Mesendoderm (in vitro differentiated cells): ENCODE measurements around the gene NFATC3.

Source experiments
- DNase-seq: peaks from one replicate; pipeline ENCODE4 v3.0.0; 2013
- H2AK5ac ChIP-seq: 2 replicates; pipeline ENCODE4 v1.6.1; 2013; ENCODE audit warnings: low read length, inconsistent platforms
- H2BK120ac ChIP-seq: 2 replicates; pipeline ENCODE4 v1.6.1; 2013; ENCODE audit warnings: low read depth, mild to moderate bottlenecking, low read length, moderate library complexity, mixed read lengths
- H2BK15ac ChIP-seq: replicated peaks from 2 replicates; pipeline ENCODE4 v1.6.1; 2013; ENCODE audit warnings: low read depth, mild to moderate bottlenecking, moderate library complexity
- H2BK5ac ChIP-seq: 2 replicates; pipeline ENCODE4 v1.6.1; 2013; ENCODE audit warnings: low read length, inconsistent platforms
- H3K18ac ChIP-seq: 2 replicates; pipeline ENCODE4 v1.6.1; 2013; ENCODE audit warnings: mild to moderate bottlenecking, low read length, mixed read lengths
- H3K23ac ChIP-seq: one replicate; pipeline ENCODE4 v1.6.1; 2013; ENCODE audit warnings: low read length
- H3K27ac ChIP-seq: 2 replicates; pipeline ENCODE4 v1.5.1; 2013; ENCODE audit warnings: low read depth, mild to moderate bottlenecking, inconsistent platforms, low read length, moderate library complexity
- H3K27me3 ChIP-seq: 2 replicates; pipeline ENCODE4 v1.6.1; 2013; ENCODE audit warnings: low read length, control low read depth, mild to moderate bottlenecking, inconsistent platforms; ENCODE audit not compliant: insufficient read depth, poor library complexity
- H3K36me3 ChIP-seq: 2 replicates; pipeline ENCODE4 v1.6.1; 2013; ENCODE audit warnings: low read length, inconsistent platforms; ENCODE audit not compliant: control insufficient read depth, insufficient read depth
- H3K4ac ChIP-seq: one replicate; pipeline ENCODE4 v1.6.1; 2013; ENCODE audit warnings: low read depth, mild to moderate bottlenecking, low read length, moderate library complexity
- H3K4me1 ChIP-seq: 2 replicates; pipeline ENCODE4 v1.6.1; 2013; ENCODE audit warnings: low read depth, low read length, inconsistent platforms; ENCODE audit not compliant: control insufficient read depth
- H3K4me2 ChIP-seq: 2 replicates; pipeline ENCODE4 v1.6.1; 2013; ENCODE audit warnings: low read length
- H3K4me3 ChIP-seq: 2 replicates; pipeline ENCODE4 v1.5.1; 2013; ENCODE audit warnings: mild to moderate bottlenecking, low read length
- H3K56ac ChIP-seq: one replicate; pipeline ENCODE4 v1.6.1; 2013; ENCODE audit warnings: low read length
- H3K79me1 ChIP-seq: 2 replicates; pipeline ENCODE4 v1.6.1; 2013; ENCODE audit warnings: low read length, inconsistent platforms
- H3K79me2 ChIP-seq: 2 replicates; pipeline ENCODE4 v1.6.1; 2013; ENCODE audit warnings: mild to moderate bottlenecking, low read length; ENCODE audit not compliant: control insufficient read depth, insufficient read depth
- H3K9ac ChIP-seq: 2 replicates; pipeline ENCODE4 v1.6.1; 2013; ENCODE audit warnings: low read length, inconsistent platforms
- H4K5ac ChIP-seq: one replicate; pipeline ENCODE4 v1.6.1; 2013; ENCODE audit warnings: low read length
- H4K8ac ChIP-seq: one replicate; pipeline ENCODE4 v1.6.1; 2013; ENCODE audit warnings: low read depth, mild to moderate bottlenecking, control low read depth, low read length, moderate library complexity
- WGBS: extraction: QIAGEN DNeasy Blood & Tissue Kit; methylation state at CpG from one replicate; pipeline ENCODE4 v1.1.7; 2013; ENCODE audit warnings: low lambda C conversion rate, missing lambda C conversion rate; ENCODE audit not compliant: insufficient coverage; ENCODE audit errors: extremely low coverage; 5-methylcytosine and 5-hydroxymethylcytosine counted together

The NFATC3 gene

GRCh38 chr16:68242085-68242484 lies 156.9 kb downstream of the NFATC3 start:
- no peak for DNase-seq
- Histone ChIP-seq H3K4me1 (peaks cover 4% of the 10 kb centered on the region), H4K8ac (no peak overlapping the region), H3K79me1 (no peaks in the 10 kb centered on the region), H3K79me2 (no peaks in the 10 kb centered on the region), H3K27me3 (no peaks in the 10 kb centered on the region), H2BK15ac (no peak overlapping the region), H3K23ac (no peak overlapping the region), H3K4ac (no peak overlapping the region), H3K18ac (no peak overlapping the region), H3K4me3 (no peak overlapping the region), H3K4me2 (no peak overlapping the region), H2AK5ac (no peak overlapping the region), H3K56ac (no peak overlapping the region), H3K9ac (no peak overlapping the region), H2BK120ac (no peak overlapping the region), H3K36me3 (no peaks in the 10 kb centered on the region), H2BK5ac (no peak overlapping the region), H4K5ac (no peak overlapping the region), H3K27ac (no peak overlapping the region)
- WGBS: no CpG with 5 or more reads among the region's 7 CpGs

DNA sequence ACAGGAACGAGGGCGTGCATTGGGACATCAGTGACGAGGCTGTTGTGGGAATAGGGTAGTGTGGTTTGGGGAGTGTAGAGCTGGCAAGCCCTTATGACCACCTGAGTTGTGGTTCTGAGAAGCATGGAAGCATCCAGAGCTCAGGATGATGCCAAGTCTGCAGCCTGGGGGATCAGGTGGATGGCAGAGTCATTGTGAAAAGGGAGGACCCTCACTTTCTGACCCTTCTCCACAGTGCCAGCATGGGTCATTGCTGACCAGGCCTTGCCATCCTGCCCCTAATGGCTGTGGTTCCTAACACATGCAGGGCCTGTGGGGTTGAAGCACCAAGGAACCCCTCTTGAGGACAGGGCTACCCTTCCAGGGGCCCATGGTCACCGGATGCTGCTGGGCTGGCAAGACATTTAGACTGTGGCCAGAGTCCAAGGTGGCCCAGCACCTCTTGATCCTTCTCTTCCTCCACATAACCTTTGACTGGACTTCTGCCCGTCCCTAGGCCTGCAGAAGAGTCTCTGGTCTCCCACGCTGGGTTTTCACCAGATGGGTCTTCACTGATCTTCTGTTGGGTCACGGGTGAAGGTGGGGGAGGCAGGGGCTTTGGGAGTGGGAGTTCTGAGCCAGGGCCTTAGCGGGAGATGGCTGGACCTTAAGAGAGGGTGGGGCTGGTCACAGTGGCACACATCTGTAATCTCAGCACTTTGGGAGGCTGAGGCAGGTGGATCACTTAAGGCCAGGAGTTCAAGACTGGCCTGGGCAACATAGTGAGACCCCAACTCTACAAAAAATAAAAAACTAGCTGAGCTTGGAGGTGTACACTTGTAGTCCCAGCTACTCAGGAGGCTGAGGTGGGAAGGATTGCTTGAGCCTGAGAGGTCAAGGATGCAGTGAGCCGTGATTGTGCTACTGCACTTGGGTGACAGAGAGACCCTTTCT lies 158.0 kb downstream of the NFATC3 start:
- Histone ChIP-seq H3K4me3 (no peak overlapping the region), H3K27ac (no peak overlapping the region), H3K36me3 (no peaks in the 10 kb centered on the region), H4K5ac (no peak overlapping the region), H2AK5ac (no peak overlapping the region), H3K9ac (no peak overlapping the region), H3K18ac (no peak overlapping the region), H4K8ac (no peak overlapping the region), H2BK15ac (no peak overlapping the region), H3K4me2 (no peak overlapping the region), H3K56ac (no peak overlapping the region), H3K79me1 (no peaks in the 10 kb centered on the region), H3K23ac (no peak overlapping the region), H3K79me2 (no peaks in the 10 kb centered on the region), H2BK5ac (no peak overlapping the region), H3K27me3 (no peaks in the 10 kb centered on the region), H3K4ac (no peak overlapping the region), H3K4me1 (peaks cover 4% of the 10 kb centered on the region), H2BK120ac (no peak overlapping the region)
- DNase-seq: no peak
- WGBS: no CpG with 5 or more reads among the region's 9 CpGs

- Histone ChIP-seq H3K79me2 (no peaks in the 10 kb centered on the region), H2BK120ac (no peak overlapping the region), H2BK15ac (no peak overlapping the region), H2BK5ac (no peak overlapping the region), H3K4me2 (peak overlapping the region; percentile 88), H3K4ac (no peak overlapping the region), H3K23ac (no peak overlapping the region), H2AK5ac (no peak overlapping the region), H3K4me1 (peaks cover 4% of the 10 kb centered on the region), H3K79me1 (no peaks in the 10 kb centered on the region), H3K9ac (peak overlapping the region; percentile 86), H3K56ac (peak overlapping the region; percentile 82), H3K36me3 (no peaks in the 10 kb centered on the region), H3K27ac (no peak overlapping the region), H3K4me3 (peak overlapping the region; percentile 71), H4K8ac (no peak overlapping the region), H4K5ac (no peak overlapping the region), H3K18ac (no peak overlapping the region), H3K27me3 (no peaks in the 10 kb centered on the region)
- DNase-seq: no peak
- no CpG with 5 or more reads among the region's 20 CpGs for WGBS
These were observed 159.3 kb downstream of the NFATC3 start for GRCh38 chr16:68244481-68244902.

DNA sequence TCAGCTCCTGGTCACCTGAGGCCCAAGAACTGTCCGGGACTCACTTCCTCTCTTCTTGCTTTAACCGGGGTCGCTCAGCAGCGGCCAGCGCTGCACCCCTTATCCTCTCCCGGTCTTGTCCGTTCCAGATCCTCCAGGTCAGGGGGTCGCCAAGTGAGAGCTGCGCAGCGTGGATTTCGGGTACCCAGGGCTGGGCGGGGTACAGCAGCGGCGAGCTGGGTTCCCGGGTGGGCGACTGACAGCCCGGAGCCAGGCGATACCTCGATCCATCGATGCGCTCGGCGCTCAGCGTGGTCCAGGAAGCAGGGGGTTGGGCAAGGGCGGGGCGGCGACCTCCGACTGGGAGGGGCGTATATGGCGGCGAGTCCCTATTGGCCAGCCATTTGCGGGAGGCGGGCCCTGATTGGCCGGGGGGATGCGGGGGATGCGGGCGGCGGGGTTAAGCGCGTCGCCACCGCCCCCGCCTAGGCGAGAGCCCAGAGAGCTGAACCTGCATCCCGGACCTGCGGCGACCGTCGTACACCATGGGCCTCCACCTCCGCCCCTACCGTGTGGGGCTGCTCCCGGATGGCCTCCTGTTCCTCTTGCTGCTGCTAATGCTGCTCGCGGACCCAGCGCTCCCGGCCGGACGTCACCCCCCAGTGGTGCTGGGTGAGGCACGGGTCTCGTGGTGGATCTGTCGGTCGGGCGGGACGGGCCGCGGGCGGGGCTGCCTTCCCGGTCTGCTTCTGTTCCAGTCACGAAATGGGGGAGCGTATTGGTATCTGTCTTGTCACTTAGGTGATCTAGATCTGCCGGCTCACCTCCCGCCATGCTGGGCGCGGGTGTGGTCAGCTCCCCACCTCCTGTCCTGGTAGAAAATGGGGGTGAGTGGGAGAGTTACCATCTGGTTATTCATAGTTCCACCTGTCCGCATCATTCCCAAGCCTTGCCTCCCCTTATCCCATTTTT lies 160.0 kb downstream of the NFATC3 start, which contains the start of gene PLA2G15:
Gene PLA2G15, plus strand, starts transcription at position 471 of the 951 bp plus-strand sequence. Its CDS starts 54 bp downstream, at position 525.
- Histone ChIP-seq H3K4ac (no peak within 1 kb of the TSS), H3K79me2 (no peaks in the 10 kb centered on the region), H3K36me3 (no peaks in the 10 kb centered on the region), H3K4me2 (peak within 1 kb of the TSS; percentile 88), H2AK5ac (no peak within 1 kb of the TSS), H3K9ac (peak within 1 kb of the TSS; percentile 86), H2BK5ac (no peak within 1 kb of the TSS), H3K23ac (no peak within 1 kb of the TSS), H3K18ac (no peak within 1 kb of the TSS), H3K4me1 (peaks cover 4% of the 10 kb centered on the region), H3K79me1 (no peaks in the 10 kb centered on the region), H3K4me3 (peak within 1 kb of the TSS; percentile 83), H4K8ac (no peak within 1 kb of the TSS), H3K56ac (peak within 1 kb of the TSS; percentile 90), H3K27me3 (no peaks in the 10 kb centered on the region), H2BK120ac (no peak within 1 kb of the TSS), H3K27ac (no peak within 1 kb of the TSS), H4K5ac (no peak within 1 kb of the TSS), H2BK15ac (no peak within 1 kb of the TSS)
- WGBS: no CpG with 5 or more reads among the region's 75 CpGs
- peak; percentile 95 for DNase-seq

GRCh38 chr16:68246121-68246520 lies 161.0 kb downstream of the NFATC3 start:
- Histone ChIP-seq H3K4me2 (no peak overlapping the region), H3K56ac (no peak overlapping the region), H3K27me3 (no peaks in the 10 kb centered on the region), H3K79me2 (no peaks in the 10 kb centered on the region), H3K4me3 (no peak overlapping the region), H2BK120ac (no peak overlapping the region), H3K18ac (no peak overlapping the region), H4K5ac (no peak overlapping the region), H2AK5ac (no peak overlapping the region), H2BK15ac (no peak overlapping the region), H4K8ac (no peak overlapping the region), H3K23ac (no peak overlapping the region), H3K79me1 (no peaks in the 10 kb centered on the region), H2BK5ac (no peak overlapping the region), H3K9ac (no peak overlapping the region), H3K4ac (no peak overlapping the region), H3K4me1 (peaks cover 4% of the 10 kb centered on the region), H3K27ac (no peak overlapping the region), H3K36me3 (no peaks in the 10 kb centered on the region)
- WGBS: no CpG with 5 or more reads among the region's 7 CpGs
- no peak for DNase-seq
